HEK293 (cell line): Measurements from ENCODE around the gene ACAP2.

Source experiments
- CTCF ChIA-PET: fragments of 350-600 bp; formaldehyde crosslinking; extraction: SDS; loops from one replicate; lab custom pipeline; 2021; ENCODE audit warnings: antibody characterized with exemption; lab: Yijun Ruan, JAX
- POLR2A ChIA-PET: fragments of 300-600 bp; formaldehyde crosslinking; extraction: SDS; loops from one replicate; lab custom pipeline; 2020; ENCODE audit warnings: antibody characterized with exemption, inconsistent platforms; lab: Yijun Ruan, JAX
- H3K27ac ChIP-seq: fragments of 200-500 bp; sonication (Bioruptor generic); 2 replicates; pipeline ENCODE4 v1.5.1; 2014; ENCODE audit warnings: low read depth, low read length, control low read depth, inconsistent platforms; ENCODE audit errors: extremely low read depth
- H3K36me3 ChIP-seq, 2 experiments: fragments of 200-500 bp in 1 of 2; sonication (Bioruptor generic) in 1 of 2; 1 replicate in 1 of 2; 2 replicates in 1 of 2; pipeline ENCODE4 v1.5.1; 2014 to 2017; ENCODE audit warnings: inconsistent platforms in 2 of 2, low read length in 2 of 2; ENCODE audit not compliant: control insufficient read depth in 2 of 2, insufficient read depth in 1 of 2
- H3K4me1 ChIP-seq: fragments of 200-500 bp; sonication (Bioruptor generic); 2 replicates; pipeline ENCODE4 v1.5.1; 2014; ENCODE audit warnings: mild to moderate bottlenecking, low read length, inconsistent platforms; ENCODE audit not compliant: control insufficient read depth, insufficient read depth
- H3K4me3 ChIP-seq: 2 replicates; pipeline ENCODE4 v1.5.1; 2011; ENCODE audit warnings: low read depth, mild to moderate bottlenecking, control low read depth, low read length, moderate library complexity
- H3K9me3 ChIP-seq: fragments of 200-500 bp; sonication (Bioruptor generic); 2 replicates; pipeline ENCODE4 v1.5.1; 2014; ENCODE audit warnings: low read depth, low read length, inconsistent platforms; ENCODE audit not compliant: control insufficient read depth, insufficient read depth
- ATF2 ChIP-seq: fragments of 450-650 bp; formaldehyde crosslinking; IDR thresholded peaks from 2 replicates; pipeline ENCODE4 v1.5.1; 2016; ENCODE audit warnings: missing biosample characterization, missing genetic modification characterization, low read depth
- KLF17 ChIP-seq: fragments of 450-650 bp; formaldehyde crosslinking; IDR thresholded peaks from 2 replicates; pipeline ENCODE4 v1.5.1; 2016; ENCODE audit warnings: missing biosample characterization, missing genetic modification characterization
- KLF8 ChIP-seq: fragments of 450-650 bp; formaldehyde crosslinking; IDR thresholded peaks from 2 replicates; pipeline ENCODE4 v1.5.1; 2016; ENCODE audit warnings: missing biosample characterization, missing genetic modification characterization
- PBX3 ChIP-seq: sonication (generic); formaldehyde crosslinking; IDR thresholded peaks from 2 replicates; pipeline ENCODE4 v1.8.1; 2022; ENCODE audit warnings: mild to moderate bottlenecking, moderate library complexity, missing genetic modification reagents
- SALL2 ChIP-seq: fragments of 450-650 bp; formaldehyde crosslinking; IDR thresholded peaks from 2 replicates; pipeline ENCODE4 v1.5.0; 2017; ENCODE audit warnings: missing biosample characterization, mild to moderate bottlenecking, missing genetic modification characterization, borderline replicate concordance
- SETDB1 ChIP-seq: IDR thresholded peaks from one replicate; pipeline ENCODE4 v1.6.1; 2017; ENCODE audit warnings: mild to moderate bottlenecking, low read length, moderate library complexity, mixed read lengths; ENCODE audit not compliant: insufficient read length
- TRIM28 ChIP-seq: IDR thresholded peaks from 2 replicates; pipeline ENCODE4 v1.6.1; 2011; ENCODE audit warnings: low read length, control low read depth, borderline replicate concordance
- ZBTB1 ChIP-seq: fragments of 450-650 bp; formaldehyde crosslinking; IDR thresholded peaks from 2 replicates; pipeline ENCODE4 v1.5.1; 2016; ENCODE audit warnings: missing biosample characterization, missing genetic modification characterization
- ZBTB48 ChIP-seq: fragments of 450-650 bp; formaldehyde crosslinking; IDR thresholded peaks from 2 replicates; pipeline ENCODE4 v1.5.1; 2016; ENCODE audit warnings: missing biosample characterization, missing genetic modification characterization
- ZBTB49 ChIP-seq: fragments of 450-650 bp; formaldehyde crosslinking; IDR thresholded peaks from 2 replicates; pipeline ENCODE4 v1.5.1; 2016; ENCODE audit warnings: missing biosample characterization, missing genetic modification characterization, low read depth
- ZNF23 ChIP-seq: fragments of 450-650 bp; formaldehyde crosslinking; IDR thresholded peaks from 2 replicates; pipeline ENCODE4 v1.5.1; 2016; ENCODE audit warnings: missing biosample characterization, missing genetic modification characterization, borderline replicate concordance
- ZNF280C ChIP-seq: fragments of 450-650 bp; formaldehyde crosslinking; IDR thresholded peaks from 2 replicates; pipeline ENCODE4 v1.5.1; 2016; ENCODE audit warnings: missing biosample characterization, missing genetic modification characterization
- ZNF521 ChIP-seq: fragments of 450-650 bp; formaldehyde crosslinking; IDR thresholded peaks from 2 replicates; pipeline ENCODE4 v1.5.1; 2017; ENCODE audit warnings: missing biosample characterization, mild to moderate bottlenecking, missing genetic modification characterization
- ZNF560 ChIP-seq: fragments of 450-650 bp; formaldehyde crosslinking; IDR thresholded peaks from 2 replicates; pipeline ENCODE4 v1.5.1; 2017; ENCODE audit warnings: missing biosample characterization, missing genetic modification characterization, borderline replicate concordance
- ZNF624 ChIP-seq: fragments of 450-650 bp; formaldehyde crosslinking; IDR thresholded peaks from 2 replicates; pipeline ENCODE4 v1.5.1; 2017; ENCODE audit warnings: missing biosample characterization, missing genetic modification characterization
- ZNF791 ChIP-seq: fragments of 450-650 bp; formaldehyde crosslinking; IDR thresholded peaks from 2 replicates; pipeline ENCODE4 v1.5.1; 2016; ENCODE audit warnings: missing biosample characterization, missing genetic modification characterization
- ZSCAN18 ChIP-seq: fragments of 450-650 bp; formaldehyde crosslinking; IDR thresholded peaks from 2 replicates; pipeline ENCODE4 v1.5.1; 2016; ENCODE audit warnings: missing biosample characterization, missing genetic modification characterization

The ACAP2 gene

GRCh38 chr3:195438371-195438770 lies 4.4 kb downstream of the ACAP2 start:
- no peak overlapping the region for H3K27ac ChIP-seq
- TF ChIP-seq TRIM28 (no peak), ATF2 (no peak), PBX3 (CRISPR knock-in tag) (no peak), ZBTB49 (tag by site-specific recombination) (no peak), ZBTB48 (tag by site-specific recombination) (no peak), SETDB1 (no peak), KLF17 (tag by site-specific recombination) (no peak), ZNF280C (tag by site-specific recombination) (no peak), ZBTB1 (no peak), ZNF521 (no peak), ZNF624 (tag by site-specific recombination) (no peak), SALL2 (tag by site-specific recombination) (no peak), ZNF791 (tag by site-specific recombination) (no peak), ZSCAN18 (tag by site-specific recombination) (no peak), KLF8 (tag by site-specific recombination) (no peak), ZNF560 (tag by site-specific recombination) (no peak), ZNF23 (tag by site-specific recombination) (no peak)
- POLR2A ChIA-PET: no interaction called here

More at GRCh38 chr3:195438371-195438770, 4.4 kb downstream of the ACAP2 start:
- H3K9me3 ChIP-seq: no peaks in the 10 kb centered on the region
- no peaks in the 10 kb centered on the region for H3K36me3 ChIP-seq
- peaks cover 5% of the 10 kb centered on the region; the same call in 1 of the 2 replicates for H3K4me1 ChIP-seq
- H3K4me3 ChIP-seq: no peak overlapping the region
- CTCF ChIA-PET: no interaction called here
